HepG2 (cell line): ENCODE measurements around the gene NPSR1. TPM values are rescaled to one million over a fixed set of nuclear protein-coding genes. Genes with fewer than 3 reads are reported as not detected.

ENCODE experiments used
- ATAC-seq: fragments of 200-7000 bp; cut with Tn5 transposase; 3 replicates; pipeline ENCODE4 v1.9.1; 2020; ENCODE audit warnings: mild to moderate bottlenecking, moderate library complexity
- BruUV-seq: library from RNA; stranded (reverse); fragments of 400-500 nt; replicated peaks from 2 replicates; lab custom pipeline; 2021; lab: Mats Ljungman, UMichigan
- CTCF ChIA-PET: fragments of 300-600 bp; formaldehyde crosslinking; extraction: SDS; loops from one replicate; lab custom pipeline; 2021; ENCODE audit warnings: low total read pairs, inconsistent platforms, low intra/inter-chr PET ratio; lab: Yijun Ruan, JAX
- POLR2A ChIA-PET: fragments of 350-600 bp; sonication (Branson Sonifier 250); formaldehyde crosslinking; loops from one replicate; lab custom pipeline; 2020; ENCODE audit warnings: antibody characterized with exemption, inconsistent platforms; lab: Yijun Ruan, JAX
- DNase-seq: peaks from one replicate; pipeline ENCODE4 v3.0.0-alpha.2; 2015; ENCODE audit warnings: low spot score
- FAIRE-seq: peaks from 3 replicates; lab custom pipeline; 2011; peaks lifted over from hg19 to GRCh38; lab: Jason Lieb, UNC
- H2AFZ ChIP-seq: one replicate; pipeline ENCODE4 v1.6.1; 2011; ENCODE audit warnings: low read length, inconsistent platforms
- H3K27ac ChIP-seq: fragments of 300-600 bp; 3 replicates; pipeline ENCODE4 v1.8.0; 2011; ENCODE audit warnings: mixed run types, mild to moderate bottlenecking, mixed read lengths, low read length, inconsistent platforms; ENCODE audit not compliant: insufficient read depth; ENCODE audit errors: extremely low read length
- H3K27me3 ChIP-seq, 2 experiments: fragments of 200-600 bp in 1 of 2; 2 replicates in 1 of 2; 3 replicates in 1 of 2; pipeline versions ENCODE4 v1.6.0 to v1.8.0; 2011; ENCODE audit warnings: low read length in 2 of 2, mild to moderate bottlenecking in 2 of 2, moderate library complexity in 2 of 2, inconsistent platforms in 1 of 2; ENCODE audit not compliant: insufficient read depth in 2 of 2, control insufficient read depth in 1 of 2
- H3K36me3 ChIP-seq, 2 experiments: fragments of 200-600 bp in 1 of 2; replicated peaks in 1 of 2; 2 replicates in 1 of 2; 3 replicates in 1 of 2; pipeline versions ENCODE4 v1.5.1 to v1.8.0; 2011; ENCODE audit warnings: low read length in 2 of 2, inconsistent platforms in 1 of 2; ENCODE audit not compliant: insufficient read depth in 2 of 2, control insufficient read depth in 1 of 2
- H3K4me1 ChIP-seq: 2 replicates; pipeline ENCODE4 v1.5.1; 2012; ENCODE audit warnings: low read length, inconsistent platforms; ENCODE audit not compliant: insufficient read depth
- H3K4me2 ChIP-seq: 2 replicates; pipeline ENCODE4 v1.6.0; 2011; ENCODE audit warnings: low read depth, low read length, inconsistent platforms
- H3K4me3 ChIP-seq, 3 experiments: fragments of 200-600 bp in 1 of 3; sonication (generic), shearing (Covaris generic) in 1 of 3; replicated peaks in 1 of 3; 2 replicates each; pipeline ENCODE4 v1.5.1; 2011 to 2016; ENCODE audit warnings: low read length in 3 of 3, inconsistent platforms in 2 of 3, low read depth in 2 of 3, mild to moderate bottlenecking in 2 of 3, control low read depth in 1 of 3, mixed read lengths in 1 of 3; ENCODE audit not compliant: insufficient read depth in 1 of 3
- H3K79me2 ChIP-seq: one replicate; pipeline ENCODE4 v1.6.1; 2011; ENCODE audit warnings: low read length, inconsistent platforms; ENCODE audit not compliant: insufficient read depth
- H3K9ac ChIP-seq: 2 replicates; pipeline ENCODE4 v1.6.0; 2011; ENCODE audit warnings: mild to moderate bottlenecking, low read depth, low read length, inconsistent platforms; ENCODE audit not compliant: insufficient read depth
- H3K9me3 ChIP-seq: 2 replicates; pipeline ENCODE4 v1.5.1; 2012; ENCODE audit warnings: mild to moderate bottlenecking, low read length
- H4K20me1 ChIP-seq: 2 replicates; pipeline ENCODE4 v1.6.0; 2011; ENCODE audit warnings: inconsistent platforms, mild to moderate bottlenecking, low read length, moderate library complexity; ENCODE audit not compliant: insufficient read depth
- GATAD1 ChIP-seq: IDR thresholded peaks from 2 replicates; pipeline ENCODE4 v1.6.1; 2016; ENCODE audit warnings: missing genetic modification reagents, missing compliant biosample characterization
- HNRNPL ChIP-seq: fragments of 200-400 bp; formaldehyde crosslinking; IDR thresholded peaks from 2 replicates; pipeline ENCODE4 v1.6.1; 2017; ENCODE audit warnings: mild to moderate bottlenecking, low read depth, low read length
- IRF9 ChIP-seq: sonication (generic); formaldehyde crosslinking; IDR thresholded peaks from 2 replicates; pipeline ENCODE4 v1.8.0; 2022; ENCODE audit warnings: missing genetic modification reagents, mild to moderate bottlenecking, borderline replicate concordance
- NFKB2 ChIP-seq: sonication (generic); formaldehyde crosslinking; IDR thresholded peaks from 2 replicates; pipeline ENCODE4 v1.4.0; 2020; ENCODE audit warnings: missing genetic modification reagents, borderline replicate concordance
- RFX1 ChIP-seq: fragments of 450-650 bp; IDR thresholded peaks from 2 replicates; pipeline ENCODE4 v1.6.1; 2017
- SOX5 ChIP-seq: IDR thresholded peaks from 2 replicates; pipeline ENCODE4 v1.6.1; 2016; ENCODE audit warnings: borderline replicate concordance
- ZFP37 ChIP-seq: sonication (generic); formaldehyde crosslinking; IDR thresholded peaks from 2 replicates; pipeline ENCODE4 v1.4.0; 2020; ENCODE audit warnings: missing genetic modification reagents, borderline replicate concordance
- ZNF749 ChIP-seq: sonication (generic); formaldehyde crosslinking; IDR thresholded peaks from 2 replicates; pipeline ENCODE4 v1.8.0; 2022; ENCODE audit warnings: mild to moderate bottlenecking, missing genetic modification reagents, moderate library complexity, borderline replicate concordance
- WGBS: methylation state at CpG from one replicate; pipeline ENCODE4 v1.1.6; 2017; ENCODE audit warnings: low lambda C conversion rate; 5-methylcytosine and 5-hydroxymethylcytosine counted together
- in situ Hi-C: cut with HindIII; loops from 2 replicates; pipeline ENCODE4 v1.10.0; 2017; ENCODE audit warnings: low pct_unique_long_range_greater_than_20kb; ENCODE audit not compliant: extremely low pct_ligation_motif_present
- intact Hi-C: fragments of 100-400 bp; cut with micrococcal nuclease; formaldehyde crosslinking; loops from one replicate; pipeline ENCODE4 v1.10.0; 2022; ENCODE audit not compliant: unreplicated experiment
- polyA plus RNA-seq, 8 experiments: library from polyadenylated mRNA; depleted of rRNA in 3 of 8; stranded (reverse) in 7 of 8; unstranded in 1 of 8; fragments of >200 nt; fragmentation: Illumina TruSeq in 4 of 8; extraction: Trizol in 4 of 8; gene quantifications; 2 replicates each; pipeline versions ENCODE4 v1.2.1 to v1.2.3, GENCODE V29; 2011 to 2016; ENCODE audit warnings: low read depth in 4 of 8, missing spikeins in 1 of 8, mixed read lengths in 1 of 8; ENCODE audit not compliant: insufficient read depth in 1 of 8
- total RNA-seq, 5 experiments: library from RNA; depleted of rRNA; stranded (reverse); fragments of >200 nt; fragmentation: Illumina TruSeq; extraction: Trizol; gene quantifications; 2 replicates each; pipeline ENCODE4 v1.2.3, GENCODE V29; 2016; ENCODE audit warnings: low read depth in 1 of 5
- TF ChIP-seq, protein P1 (sequence below): sonication (generic); formaldehyde crosslinking; IDR thresholded peaks from 2 replicates; pipeline ENCODE4 v1.5.1; 2020; ENCODE audit warnings: missing genetic modification reagents, mild to moderate bottlenecking, borderline replicate concordance
- TF ChIP-seq, protein P2 (sequence below): sonication (generic); formaldehyde crosslinking; IDR thresholded peaks from 2 replicates; pipeline ENCODE4 v1.5.0; 2020; ENCODE audit warnings: missing genetic modification reagents, mild to moderate bottlenecking, borderline replicate concordance
- TF ChIP-seq, protein P3 (sequence below): sonication (generic); formaldehyde crosslinking; IDR thresholded peaks from 2 replicates; pipeline ENCODE4 v1.4.0; 2020; ENCODE audit warnings: low read depth, mild to moderate bottlenecking, missing genetic modification reagents

NPSR1 gene
- total and polyA plus RNA-seq, 2 of the 13 experiments (the other 11 are each of a cell fraction or from before 2014, with no cell fraction given) = not detected

DNA sequence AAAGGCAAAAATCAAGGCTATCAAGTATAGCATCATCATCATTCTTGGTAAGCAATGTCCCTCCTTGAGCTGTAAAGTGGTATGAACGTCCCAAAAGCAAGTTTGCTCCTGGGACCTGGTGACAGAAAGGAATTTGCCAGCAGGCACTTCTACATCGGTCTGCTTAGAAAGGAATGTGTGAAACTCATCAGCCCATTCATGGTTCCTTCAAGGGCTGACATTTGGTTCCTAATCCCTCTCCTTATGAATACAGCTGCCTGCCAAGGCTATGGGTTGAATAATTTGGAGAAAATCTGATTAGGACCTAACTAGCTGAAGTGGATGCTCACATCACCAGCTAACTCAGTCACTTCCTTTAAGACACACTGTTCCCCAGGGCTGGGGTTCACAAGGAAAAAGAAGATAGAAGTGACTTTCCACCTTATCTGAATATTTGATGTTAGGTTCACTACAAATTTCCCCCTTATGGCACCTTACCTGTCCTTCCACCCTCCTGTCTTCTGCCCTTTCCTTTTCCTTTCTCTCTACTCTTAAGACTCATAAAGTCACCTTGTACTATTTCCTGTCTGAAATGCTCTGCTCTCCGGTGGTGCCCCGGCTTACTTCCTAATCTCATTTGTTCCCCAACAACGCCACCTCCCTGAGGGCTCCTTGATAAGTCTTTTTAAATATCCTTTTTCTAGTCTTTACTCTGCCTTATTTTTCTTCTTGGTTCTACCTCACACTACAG is 187.1 kb downstream of the NPSR1 start:
- peaks cover 7% of the 10 kb centered on the region; the same call in 1 of the 2 replicates for H3K4me1 ChIP-seq
- no TSS peak for BruUV-seq
- no peaks in the 10 kb centered on the region for H3K79me2 ChIP-seq
- H3K4me2 ChIP-seq = no peak overlapping the region
- in situ Hi-C loops (no loop called here), intact Hi-C loops (no loop called here)
- H3K9me3 ChIP-seq = no peaks in the 10 kb centered on the region
- H3K9ac ChIP-seq = no peak overlapping the region
- H2AFZ ChIP-seq = no peak overlapping the region
- no peak overlapping the region for H3K4me3 ChIP-seq
- CTCF ChIA-PET = no interaction called here
- WGBS = 24% methylated on average over 5 of the region's 5 CpGs
- no peaks in the 10 kb centered on the region for H4K20me1 ChIP-seq
- ATAC-seq (no peak), DNase-seq (no peak), FAIRE-seq (no peak)
- H3K36me3 ChIP-seq = no peaks in the 10 kb centered on the region
- peaks cover 0 to 16% of the 10 kb centered on the region in 2 experiments; a peak in 2 of 5 replicates for H3K27me3 ChIP-seq
- H3K27ac ChIP-seq = no peak overlapping the region
- TF ChIP-seq, protein P1, sequence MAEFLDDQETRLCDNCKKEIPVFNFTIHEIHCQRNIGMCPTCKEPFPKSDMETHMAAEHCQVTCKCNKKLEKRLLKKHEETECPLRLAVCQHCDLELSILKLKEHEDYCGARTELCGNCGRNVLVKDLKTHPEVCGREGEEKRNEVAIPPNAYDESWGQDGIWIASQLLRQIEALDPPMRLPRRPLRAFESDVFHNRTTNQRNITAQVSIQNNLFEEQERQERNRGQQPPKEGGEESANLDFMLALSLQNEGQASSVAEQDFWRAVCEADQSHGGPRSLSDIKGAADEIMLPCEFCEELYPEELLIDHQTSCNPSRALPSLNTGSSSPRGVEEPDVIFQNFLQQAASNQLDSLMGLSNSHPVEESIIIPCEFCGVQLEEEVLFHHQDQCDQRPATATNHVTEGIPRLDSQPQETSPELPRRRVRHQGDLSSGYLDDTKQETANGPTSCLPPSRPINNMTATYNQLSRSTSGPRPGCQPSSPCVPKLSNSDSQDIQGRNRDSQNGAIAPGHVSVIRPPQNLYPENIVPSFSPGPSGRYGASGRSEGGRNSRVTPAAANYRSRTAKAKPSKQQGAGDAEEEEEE (CRISPR knock-in tag) = no peak
- no peak for TF ChIP-seq IRF9 (CRISPR knock-in tag)
- TF ChIP-seq HNRNPL = no peak
- TF ChIP-seq RFX1 = no peak
- TF ChIP-seq ZFP37 (CRISPR knock-in tag) = no peak
- TF ChIP-seq NFKB2 = no peak
- TF ChIP-seq, protein P2, sequence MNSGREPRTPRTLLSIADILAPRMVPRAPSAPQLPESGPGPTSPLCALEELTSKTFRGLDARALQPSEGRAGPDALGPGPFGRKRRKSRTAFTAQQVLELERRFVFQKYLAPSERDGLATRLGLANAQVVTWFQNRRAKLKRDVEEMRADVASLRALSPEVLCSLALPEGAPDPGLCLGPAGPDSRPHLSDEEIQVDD (CRISPR knock-in tag) = no peak
- TF ChIP-seq SOX5 (CRISPR knock-in tag) = no peak
- TF ChIP-seq GATAD1 = no peak
- no peak for TF ChIP-seq ZNF749 (CRISPR knock-in tag)
- TF ChIP-seq, protein P3, sequence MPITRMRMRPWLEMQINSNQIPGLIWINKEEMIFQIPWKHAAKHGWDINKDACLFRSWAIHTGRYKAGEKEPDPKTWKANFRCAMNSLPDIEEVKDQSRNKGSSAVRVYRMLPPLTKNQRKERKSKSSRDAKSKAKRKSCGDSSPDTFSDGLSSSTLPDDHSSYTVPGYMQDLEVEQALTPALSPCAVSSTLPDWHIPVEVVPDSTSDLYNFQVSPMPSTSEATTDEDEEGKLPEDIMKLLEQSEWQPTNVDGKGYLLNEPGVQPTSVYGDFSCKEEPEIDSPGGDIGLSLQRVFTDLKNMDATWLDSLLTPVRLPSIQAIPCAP = no peak
- TF ChIP-seq, all 625 proteins: peak for 0
- POLR2A ChIA-PET = no interaction called here
